NCI-H128 (cell line): ENCODE measurements around the gene KRT3.
"Not testable (repeated sequence)": the region's sequence is repeated elsewhere in the genome, so short reads cannot be mapped to it uniquely, and the experiment has no call there.

ENCODE experiments used
- DNase-seq: peaks from one replicate; lab custom pipeline; 2025; ENCODE audit not compliant: unreplicated experiment; lab: John Stamatoyannopoulos, UW

Gene KRT3

DNA sequence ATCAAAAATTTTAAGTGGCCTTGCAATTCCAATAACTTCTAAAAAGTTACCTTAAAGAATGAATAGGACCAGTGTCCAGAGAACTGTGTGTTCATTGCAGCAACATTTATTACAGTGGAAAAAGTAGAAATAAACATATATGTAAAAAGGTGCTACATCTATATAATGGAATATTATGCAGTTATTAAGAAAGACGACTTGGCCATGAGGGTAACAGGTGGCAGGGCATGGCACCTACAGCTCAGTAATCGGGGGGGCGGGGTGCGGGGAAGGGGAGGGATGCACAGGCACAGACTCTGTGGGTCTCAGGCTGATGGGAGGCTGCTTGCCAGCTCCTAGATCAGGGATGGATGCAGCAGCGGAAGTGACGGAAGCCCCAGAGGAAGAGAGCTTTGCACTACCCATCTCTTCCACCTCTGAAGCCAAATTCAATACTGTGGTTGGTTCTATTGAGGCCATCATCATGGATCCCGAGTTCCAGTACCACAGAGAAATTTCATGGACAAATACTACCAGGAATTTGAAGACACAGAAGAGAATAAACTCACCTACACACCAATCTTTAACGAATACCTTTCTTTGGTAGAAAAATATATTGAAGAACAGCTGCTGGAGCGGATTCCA, 32.8 kb downstream of the KRT3 start:
- no peak for DNase-seq

DNA sequence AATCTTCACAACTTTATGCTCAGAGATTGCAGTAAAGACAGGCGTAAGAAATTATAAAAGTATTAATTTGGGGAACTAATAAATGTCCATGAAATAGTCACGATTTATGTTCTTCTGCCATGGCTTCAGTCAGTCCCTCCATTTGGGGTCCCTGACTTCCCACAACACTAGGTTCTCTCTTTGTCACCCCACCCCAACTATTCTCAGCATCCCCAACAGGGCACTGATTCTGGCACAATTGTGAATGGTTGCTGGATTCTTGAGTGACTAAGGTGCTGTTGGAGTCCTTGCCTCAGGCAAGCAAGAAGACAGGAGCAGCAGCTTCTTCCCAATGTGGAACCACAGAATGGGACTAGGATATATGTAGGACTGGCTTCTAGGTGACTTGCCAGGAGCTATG, 34.1 kb downstream of the KRT3 start:
- no peak for DNase-seq

DNA sequence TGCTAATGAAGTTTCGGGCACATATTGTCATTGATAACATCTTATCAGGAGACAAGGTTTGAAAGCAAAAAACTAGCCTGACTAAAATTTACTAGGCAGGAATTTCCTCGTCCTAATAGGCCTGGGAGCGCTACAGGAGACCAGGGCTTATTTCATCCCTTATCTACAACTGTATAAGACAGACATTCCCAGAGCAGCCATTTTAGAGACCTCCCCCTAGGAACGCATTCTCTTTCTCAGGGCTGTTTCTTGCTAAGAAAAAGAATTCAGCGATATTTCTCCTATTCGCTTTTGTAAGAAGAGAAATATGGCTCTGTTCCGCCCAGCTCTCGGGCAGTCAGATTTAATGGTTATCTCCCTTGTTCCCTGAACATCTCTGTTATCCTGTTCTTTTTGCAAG, 34.7 kb downstream of the KRT3 start:
- not testable (repeated sequence) for DNase-seq

DNA sequence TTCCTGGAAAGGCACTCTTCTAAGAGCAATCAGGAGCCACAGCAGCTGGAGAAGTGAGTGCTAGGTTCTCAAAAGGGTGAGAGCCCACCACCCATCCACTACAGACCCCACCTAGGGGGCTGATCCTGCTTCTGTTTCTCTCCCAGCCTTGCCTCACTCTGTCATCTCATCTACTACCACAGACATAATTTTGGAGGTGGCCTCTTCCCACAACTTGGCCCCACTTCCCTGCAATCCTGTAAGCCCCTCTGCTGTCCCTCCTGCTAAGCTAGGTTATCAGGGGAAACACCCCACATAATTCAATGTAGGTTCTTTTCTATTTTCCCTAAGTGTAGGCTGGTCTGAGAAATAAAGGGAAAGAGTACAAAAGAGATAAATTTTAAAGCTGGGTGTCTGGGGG, 35.3 kb downstream of the KRT3 start:
- no peak for DNase-seq

DNA sequence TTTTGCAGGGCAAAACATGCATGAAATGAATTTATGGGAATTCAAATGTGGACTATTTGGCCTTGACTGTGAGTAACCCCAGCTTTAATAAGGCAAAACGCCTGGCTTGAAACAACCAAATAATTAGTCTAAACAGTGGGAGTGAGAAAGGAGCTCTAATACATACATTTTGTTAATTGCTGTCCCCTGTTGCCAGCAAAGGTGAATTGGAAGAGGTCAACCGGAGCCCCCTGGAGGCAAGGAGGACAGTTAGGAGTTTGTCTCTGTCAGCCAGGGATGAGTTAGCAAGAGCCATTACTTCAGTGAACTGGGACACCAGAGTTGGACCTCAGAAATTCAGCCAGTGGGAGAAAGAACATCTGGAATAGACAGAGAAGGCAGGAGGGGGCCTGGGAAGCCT, 36.2 kb downstream of the KRT3 start:
- DNase-seq = no peak

DNA sequence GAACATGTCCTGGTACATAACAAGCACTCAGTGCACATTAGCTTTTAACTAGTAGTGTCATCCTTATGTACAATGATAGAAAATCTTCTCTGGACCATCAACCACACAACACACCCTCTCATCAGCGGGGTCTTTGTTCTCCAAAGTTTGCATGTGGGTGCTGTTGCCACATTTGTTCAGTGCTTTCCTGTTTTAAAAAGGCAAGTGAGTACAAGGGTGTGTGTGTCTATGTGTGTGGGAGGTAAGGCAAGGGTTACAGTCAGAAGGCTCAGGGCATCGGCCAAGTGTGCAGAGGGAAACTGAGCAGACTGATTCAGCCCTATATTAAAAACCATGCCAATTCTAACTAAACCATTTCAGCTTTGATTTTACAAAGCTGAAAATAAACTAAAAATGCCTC, 36.7 kb downstream of the KRT3 start:
- DNase-seq = no peak

DNA sequence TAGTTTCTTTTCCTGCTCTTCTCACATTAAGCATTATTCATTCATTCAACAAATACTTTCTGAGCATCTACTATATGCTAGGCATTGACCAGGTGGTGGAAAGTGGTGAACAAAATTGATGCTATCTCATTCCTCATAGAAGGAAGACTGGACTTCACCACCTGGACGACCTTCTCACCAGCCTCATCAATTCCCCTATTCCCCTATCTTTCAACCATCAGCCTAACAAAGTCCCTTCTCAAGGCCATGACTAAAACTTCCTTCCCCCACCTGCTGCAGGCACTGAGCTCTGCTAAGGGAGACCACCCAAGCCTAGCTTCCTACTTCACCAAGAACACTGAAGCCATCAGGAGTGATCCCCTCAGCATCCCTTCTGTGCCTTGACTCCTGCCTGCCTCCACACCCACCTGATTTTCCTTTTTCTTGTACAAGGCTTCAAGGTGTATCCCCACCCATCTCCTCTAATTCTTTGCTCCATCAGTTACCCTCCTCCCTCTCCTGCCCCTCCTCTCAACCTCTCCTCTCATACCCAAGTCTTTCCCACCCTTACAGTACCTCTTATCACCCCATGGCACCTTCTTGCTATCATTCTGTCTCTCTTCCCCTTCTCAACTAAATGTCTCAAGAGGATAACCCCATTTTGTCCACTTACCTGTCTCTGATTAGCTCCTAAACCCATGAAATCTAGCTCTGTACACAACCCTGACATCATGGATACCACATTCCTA, 38.3 kb downstream of the KRT3 start:
- no peak for DNase-seq

DNA sequence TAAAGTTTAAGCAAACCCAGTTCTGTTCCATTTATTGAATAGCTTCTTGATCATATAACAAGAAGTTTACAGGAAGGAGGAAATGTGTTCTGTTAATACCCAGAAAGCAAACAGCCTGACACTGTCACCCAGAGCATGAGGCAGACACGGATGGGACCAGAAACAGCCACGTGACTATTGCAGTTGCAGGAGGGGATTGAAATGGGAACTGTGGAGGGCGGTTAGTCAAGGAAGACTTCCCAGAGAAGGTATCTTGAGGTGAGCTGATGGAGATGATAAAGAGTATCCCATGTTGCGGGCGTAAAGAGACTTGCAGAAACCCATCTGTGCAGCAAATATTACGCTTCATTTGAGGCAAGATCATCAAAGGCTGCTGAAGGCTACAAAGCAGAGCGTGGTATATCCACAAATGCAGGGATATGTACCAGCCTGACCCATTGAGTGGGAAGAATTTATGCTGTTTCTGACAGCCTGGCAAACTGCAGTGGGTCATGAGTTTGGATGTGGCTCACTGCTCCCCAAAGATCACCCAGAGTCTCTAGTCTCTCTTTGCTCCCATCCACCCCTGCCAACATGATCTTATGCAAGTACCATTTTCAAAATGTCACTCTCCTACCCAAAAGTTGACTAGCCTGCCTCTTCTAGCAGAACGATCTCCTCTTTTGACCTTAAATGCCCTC, 39.5 kb downstream of the KRT3 start:
- DNase-seq = no peak

DNA sequence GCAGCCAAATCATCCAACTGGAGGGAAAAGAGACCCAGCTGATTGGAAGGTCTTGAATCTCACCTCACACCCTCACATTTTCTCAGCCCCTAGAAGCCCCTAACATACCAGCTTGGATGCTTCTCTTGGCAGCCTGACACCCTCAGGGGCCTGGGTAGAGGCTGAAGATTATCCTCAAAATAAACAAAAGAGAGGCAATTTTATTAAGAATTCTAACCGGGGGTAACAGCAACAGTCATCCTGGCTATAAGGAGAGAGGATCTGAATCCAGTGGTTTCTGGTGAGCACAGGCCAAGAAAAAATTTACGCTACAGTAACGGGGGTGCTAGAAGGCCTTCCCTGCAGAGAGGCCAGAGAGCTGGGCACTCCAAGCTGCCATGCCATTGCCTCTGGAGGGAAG, 40.4 kb downstream of the KRT3 start:
- DNase-seq = no peak

DNA sequence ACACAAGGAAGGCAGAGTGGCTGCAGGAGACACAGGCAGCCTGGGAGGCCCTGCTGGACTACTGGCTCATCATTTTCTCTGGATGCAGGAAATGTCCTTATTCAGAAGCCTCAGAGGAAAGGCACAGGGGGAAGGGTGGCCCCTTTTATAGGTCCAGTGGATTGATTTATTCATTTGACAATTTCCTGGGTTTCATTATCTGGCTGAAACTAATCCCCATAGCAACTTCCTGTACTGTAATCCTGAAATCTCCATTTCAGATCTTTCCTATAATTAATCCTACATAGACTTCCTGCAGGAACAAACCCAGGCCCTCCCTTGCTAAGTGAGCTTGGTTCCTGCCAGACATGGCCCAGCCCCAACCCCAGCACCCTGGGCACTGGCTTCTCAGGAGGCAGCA, 41.8 kb downstream of the KRT3 start:
- DNase-seq = no peak

DNA sequence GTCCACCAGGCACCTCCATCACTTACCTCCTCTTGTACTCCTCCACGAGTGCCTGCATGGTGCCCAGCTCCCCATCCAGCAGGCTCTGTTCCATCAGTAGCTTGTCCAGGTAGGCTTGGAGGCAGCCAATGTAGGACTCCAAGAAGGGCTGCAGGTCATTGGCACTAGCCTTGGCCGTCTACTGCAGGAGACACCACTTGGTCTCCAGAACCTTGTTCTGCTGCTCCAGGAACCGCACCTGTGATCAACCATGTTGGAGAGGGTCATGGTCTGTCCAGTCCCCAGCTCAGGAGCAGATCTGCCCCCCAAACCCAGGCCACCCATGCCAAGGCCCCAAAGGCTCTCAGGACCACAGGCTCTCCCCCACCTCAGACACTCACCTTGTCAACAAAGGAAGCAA, 42.6 kb downstream of the KRT3 start:
- no peak for DNase-seq

DNA sequence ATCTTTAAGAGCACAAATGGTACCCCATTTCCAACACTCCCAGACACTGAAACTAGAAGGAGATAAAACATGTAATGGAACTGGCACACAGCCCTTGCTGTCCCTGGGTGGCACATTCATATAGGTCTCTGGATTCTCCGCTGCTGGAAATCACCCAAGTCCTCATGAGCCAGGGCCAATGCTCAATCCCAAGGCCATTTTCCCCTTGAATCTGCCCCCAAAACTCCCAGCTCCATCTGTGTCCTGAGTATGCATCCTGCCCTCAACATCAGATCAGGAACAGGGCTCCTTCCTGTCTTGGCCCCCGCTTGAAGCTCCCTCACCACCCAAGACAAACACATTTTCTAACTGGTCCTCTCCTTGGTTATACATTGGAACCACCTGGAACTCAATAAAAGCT, 43.4 kb downstream of the KRT3 start:
- DNase-seq = no peak

DNA sequence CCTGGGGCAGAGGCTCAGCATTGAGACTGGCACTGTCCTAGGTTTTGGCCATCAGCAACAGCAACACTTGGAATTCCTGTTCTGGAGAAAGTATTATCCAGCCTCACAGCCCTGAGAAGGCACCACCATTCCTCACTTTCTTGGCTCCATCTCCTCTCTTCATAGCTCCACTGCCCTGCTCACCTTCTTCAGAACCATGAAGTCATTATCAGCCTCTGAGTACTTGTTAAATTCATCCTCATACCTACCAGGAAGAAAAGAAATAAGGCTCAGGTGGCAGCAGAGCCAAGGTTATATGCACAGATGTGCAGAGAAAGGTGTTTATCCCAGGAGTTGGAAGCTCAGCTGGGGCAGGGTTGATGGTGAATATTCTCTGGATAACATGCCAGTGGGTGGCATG, 44.1 kb downstream of the KRT3 start:
- no peak for DNase-seq

DNA sequence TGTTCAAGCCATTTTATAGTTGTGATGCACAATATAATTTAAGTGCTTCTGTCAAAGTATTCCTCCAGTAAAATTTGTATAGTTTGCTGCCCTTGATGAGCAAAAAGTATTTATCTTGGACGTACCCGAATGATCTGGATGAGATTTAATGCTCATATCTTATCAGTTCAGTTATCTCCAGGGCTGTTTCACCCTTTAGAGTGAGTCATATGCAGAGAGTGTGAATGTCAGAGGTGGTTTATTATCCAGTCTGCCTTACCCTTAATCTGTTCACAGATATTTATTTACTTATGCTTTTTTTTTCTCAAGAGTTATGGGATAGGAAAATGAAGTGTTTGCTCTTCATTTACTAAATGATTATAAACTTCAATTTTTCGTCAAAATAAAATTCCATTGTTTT, 45.4 kb downstream of the KRT3 start:
- not testable (repeated sequence) for DNase-seq

DNA sequence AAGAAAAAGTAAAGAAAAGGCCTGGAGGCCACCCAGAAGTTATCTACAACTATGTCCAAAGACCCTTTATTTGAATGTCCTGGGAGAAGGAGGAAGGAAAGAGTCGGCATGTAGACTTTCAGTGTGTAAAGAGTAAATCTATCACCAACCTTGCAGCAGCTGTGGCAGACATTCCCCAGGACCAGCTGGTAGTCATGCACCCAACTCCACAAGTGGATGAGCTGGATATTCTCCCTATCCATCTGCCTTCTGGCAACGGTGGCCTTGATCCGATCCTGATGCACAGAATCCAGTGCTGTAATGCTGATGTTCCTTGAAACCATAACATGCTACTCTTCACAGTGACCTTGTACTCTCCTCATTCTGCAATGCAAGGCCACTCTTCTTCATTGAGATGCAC, 46.1 kb downstream of the KRT3 start:
- DNase-seq = no peak

DNA sequence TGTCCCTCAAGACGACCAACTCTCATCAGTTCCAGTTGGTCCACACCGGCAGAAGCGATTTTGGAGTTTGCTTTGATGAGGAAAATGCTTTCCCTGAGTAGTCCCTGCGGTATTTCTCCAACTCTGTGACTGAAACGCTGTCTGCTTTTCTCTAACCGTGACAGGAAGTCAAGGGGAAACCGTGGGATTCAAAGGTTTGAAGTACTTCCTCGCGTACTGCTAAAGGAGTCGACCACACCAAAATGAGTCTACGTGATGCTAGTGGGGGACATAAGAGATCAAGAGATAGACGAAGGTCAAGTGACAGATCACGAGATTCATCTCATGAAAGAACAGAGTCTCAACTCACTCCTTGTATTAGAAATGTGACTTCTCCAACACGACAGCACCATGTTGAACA, 47.3 kb downstream of the KRT3 start:
- DNase-seq = no peak

DNA sequence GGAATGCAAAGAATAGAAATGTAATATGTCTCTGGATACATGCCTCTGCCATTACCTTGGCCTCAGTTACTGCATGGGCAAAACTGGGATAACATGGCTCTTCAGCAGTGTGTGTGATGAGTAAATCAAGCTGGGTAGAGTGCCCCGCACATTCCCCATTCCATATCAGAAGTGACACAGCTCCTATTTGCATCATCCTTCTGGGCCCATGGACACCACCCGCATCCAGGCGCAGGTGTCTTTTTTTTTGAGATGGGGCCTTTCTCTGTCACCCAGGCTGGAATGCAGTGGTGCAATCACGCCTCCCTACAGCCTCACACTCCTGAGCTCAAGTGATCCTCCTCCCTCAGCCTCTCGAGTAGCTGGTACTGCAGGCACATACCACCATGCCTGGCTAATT, 50.4 kb downstream of the KRT3 start:
- DNase-seq = no peak

DNA sequence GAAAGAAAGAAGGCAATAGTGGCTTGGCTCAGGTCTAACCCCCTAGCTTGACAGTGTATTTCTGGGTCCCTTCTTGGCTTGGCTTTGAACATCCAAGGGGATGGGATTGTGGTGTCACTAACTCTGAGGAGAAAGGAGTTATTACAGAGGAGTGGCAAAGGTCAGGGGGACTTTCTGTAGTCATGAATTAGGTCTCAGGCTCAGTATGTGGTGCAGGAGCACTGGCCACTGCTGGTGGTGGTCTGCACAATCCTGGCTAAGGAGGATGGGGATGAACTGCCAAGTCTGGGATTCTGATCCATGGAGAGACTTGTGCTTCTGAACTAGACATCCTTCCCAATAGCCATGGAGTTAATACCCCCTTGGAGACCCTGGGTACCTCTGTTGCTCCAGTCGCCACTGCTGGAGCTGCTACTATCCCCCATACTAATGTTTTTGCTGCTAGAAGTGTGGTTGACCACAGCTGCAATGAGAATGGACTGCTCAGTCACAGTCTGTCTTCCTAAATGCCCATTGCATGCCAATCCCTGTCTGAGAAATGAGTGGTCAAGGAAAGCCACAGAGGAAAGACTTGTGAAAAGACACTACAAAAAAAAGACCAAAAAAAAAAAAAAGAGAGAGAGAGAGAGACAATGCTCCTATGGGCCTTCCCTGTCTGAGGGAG, 51.3 kb downstream of the KRT3 start:
- DNase-seq = no peak

DNA sequence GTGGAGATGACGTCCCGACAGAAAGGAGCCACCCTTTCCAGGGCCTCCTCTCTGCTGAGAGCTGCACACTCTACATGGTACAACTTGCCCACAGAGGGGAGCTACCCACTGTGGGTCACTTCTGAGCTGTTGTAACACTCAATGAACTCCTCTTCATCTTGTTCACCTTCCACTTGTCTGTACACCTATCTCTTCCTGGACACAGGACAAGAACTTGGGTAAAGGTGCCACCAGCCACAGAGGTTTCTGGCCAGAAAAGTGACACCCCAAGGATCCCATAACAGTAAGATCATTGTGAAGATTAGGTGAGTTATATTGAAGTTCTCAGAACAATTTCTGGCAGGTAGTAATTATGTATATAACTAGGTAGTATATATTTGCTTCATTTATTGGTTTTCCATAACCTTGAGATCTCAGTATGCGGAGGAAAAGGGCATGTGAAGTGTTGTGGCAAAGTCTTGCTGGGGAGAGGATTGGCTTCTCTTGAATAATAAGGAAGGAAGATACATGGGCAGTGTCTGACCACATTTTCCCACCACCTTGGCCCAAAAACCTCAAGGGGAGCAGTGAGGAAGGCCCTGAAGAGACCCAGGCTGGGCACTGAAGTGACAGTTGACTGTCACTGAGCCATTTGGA, 53.0 kb downstream of the KRT3 start:
- no peak for DNase-seq

DNA sequence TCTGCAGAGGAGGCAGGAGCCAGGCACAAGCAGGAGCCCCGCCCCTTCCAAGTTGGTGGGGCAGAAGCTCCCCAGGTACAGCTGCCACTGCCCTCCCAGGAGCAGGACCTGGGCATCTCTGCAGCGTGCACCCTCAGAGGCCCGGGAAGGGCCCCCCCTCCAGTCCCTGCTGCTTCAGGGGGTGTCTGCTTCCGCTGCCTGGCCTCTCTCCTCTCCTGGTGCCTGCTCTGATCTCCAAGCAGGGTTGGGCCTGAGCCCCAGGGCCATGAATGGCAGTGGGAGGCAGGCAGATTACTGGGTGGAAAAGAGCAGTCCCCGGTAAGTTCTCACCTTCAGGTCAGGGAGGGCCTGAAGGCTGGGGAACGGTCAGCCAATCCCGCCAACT, 53.7 kb downstream of the KRT3 start:
- no peak for DNase-seq

DNA sequence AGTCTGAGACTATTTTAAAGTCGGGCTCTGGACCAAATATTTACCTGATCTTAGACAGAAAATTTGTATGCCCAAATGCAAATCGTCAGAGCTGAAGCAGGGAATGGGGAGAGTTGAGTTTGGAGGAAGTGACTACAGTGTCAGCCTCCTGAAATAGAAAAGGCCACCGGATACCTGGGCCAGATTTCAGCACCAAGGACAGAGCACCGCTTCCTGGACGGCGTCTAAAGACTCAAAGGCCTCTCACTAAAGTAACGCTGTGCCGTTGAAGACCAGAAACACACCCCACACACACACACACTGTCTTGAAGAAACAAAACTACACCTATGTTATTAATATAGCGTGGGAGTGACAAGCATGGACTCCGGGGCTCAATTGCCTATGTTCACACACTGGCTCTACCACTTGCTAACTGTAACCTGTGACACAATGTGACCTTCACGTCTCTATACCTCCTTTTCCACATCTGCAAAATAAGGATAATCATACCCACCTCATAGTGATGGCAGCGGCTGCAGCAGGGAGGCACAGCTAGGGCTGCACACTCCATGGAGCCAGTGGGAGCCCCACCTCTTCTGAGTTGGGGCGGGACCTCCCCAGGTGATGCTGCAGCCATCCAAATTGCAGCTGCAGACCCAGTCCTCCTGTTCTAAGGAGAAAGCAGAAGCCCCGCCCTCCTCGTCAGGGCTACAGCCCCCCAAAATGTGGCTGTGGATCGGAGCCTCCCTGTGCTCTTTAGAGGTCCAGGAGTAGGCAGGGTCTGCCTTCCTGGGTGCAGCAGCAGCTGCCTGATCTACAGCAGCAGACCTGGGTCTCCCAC, 54.3 kb downstream of the KRT3 start:
- no peak for DNase-seq
